ENCODE results near the gene GABRR1.

DNA sequence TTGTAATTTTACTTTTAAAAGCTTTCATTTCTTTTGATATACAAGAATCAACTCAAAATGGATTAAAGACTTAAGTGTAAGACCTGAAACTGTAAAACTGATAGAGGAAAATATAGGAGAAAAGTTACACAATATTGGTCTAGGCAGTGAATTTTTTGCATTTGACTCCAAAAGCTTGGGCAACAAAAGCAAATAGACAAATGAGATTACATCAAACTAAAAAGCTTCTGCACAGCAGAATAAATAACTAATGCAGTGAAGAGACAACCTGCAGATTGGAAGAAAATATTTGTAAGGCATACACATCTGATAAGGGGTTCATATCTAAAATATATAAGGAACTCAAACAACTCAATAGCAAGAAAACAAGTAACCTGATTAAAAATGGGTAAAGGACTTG, 3.0 kb downstream of the GABRR1 start:
- TF ChIP-seq POLR2A (IDR thresholded peaks at IDR 0.05) (no peak), POLR2AphosphoS5 (IDR thresholded peaks at IDR 0.05; ENCODE audit: insufficient read depth in 1 of 2, low read depth in 1 of 2) (no peak)
- TF ChIP-seq, protein P1, sequence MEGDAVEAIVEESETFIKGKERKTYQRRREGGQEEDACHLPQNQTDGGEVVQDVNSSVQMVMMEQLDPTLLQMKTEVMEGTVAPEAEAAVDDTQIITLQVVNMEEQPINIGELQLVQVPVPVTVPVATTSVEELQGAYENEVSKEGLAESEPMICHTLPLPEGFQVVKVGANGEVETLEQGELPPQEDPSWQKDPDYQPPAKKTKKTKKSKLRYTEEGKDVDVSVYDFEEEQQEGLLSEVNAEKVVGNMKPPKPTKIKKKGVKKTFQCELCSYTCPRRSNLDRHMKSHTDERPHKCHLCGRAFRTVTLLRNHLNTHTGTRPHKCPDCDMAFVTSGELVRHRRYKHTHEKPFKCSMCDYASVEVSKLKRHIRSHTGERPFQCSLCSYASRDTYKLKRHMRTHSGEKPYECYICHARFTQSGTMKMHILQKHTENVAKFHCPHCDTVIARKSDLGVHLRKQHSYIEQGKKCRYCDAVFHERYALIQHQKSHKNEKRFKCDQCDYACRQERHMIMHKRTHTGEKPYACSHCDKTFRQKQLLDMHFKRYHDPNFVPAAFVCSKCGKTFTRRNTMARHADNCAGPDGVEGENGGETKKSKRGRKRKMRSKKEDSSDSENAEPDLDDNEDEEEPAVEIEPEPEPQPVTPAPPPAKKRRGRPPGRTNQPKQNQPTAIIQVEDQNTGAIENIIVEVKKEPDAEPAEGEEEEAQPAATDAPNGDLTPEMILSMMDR (IDR thresholded peaks at IDR 0.05) = no peak

All from vagina (tissue), 2 donors.